Measurements from ENCODE around the gene GDPD2.

GDPD2 gene

GRCh38 chrX:70437921-70438665 is 15.0 kb downstream of the GDPD2 start:
- DNase-seq (ENCODE audit: low spot score), result no peak
- TF ChIP-seq CTCF (IDR thresholded peaks at IDR 0.05; ENCODE audit: extremely low read depth, missing control alignments), result no peak

DNA sequence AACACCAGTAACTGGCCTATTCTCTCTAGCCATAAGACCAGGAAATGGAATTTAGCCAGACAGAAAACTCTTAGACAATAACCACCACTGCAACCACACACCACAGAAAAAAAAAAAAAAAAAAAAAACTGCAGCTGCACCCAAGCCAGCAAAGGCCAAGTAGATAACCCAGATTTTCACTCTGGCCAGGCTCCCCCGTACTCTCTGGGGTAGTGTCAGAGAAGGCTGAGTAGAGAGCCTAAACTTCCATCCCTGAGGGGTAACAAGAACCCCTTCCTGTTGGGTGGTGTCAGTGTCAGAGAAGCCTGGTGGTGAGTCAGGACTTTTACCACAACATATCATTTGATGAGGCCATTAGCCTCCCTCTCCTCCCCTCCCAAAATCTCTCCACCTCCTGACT is 15.9 kb downstream of the GDPD2 start:
- no peak for TF ChIP-seq CTCF (IDR thresholded peaks at IDR 0.05; ENCODE audit: extremely low read depth, missing control alignments)
- DNase-seq (ENCODE audit: low spot score), result no peak

- no peak for TF ChIP-seq CTCF (IDR thresholded peaks at IDR 0.05; ENCODE audit: extremely low read depth, missing control alignments)
- no peak for DNase-seq (ENCODE audit: low spot score)
Observed at GRCh38 chrX:70442224-70442623, 19.1 kb downstream of the GDPD2 start.

GRCh38 chrX:70444326-70444945 is 21.3 kb downstream of the GDPD2 start, which contains the start of gene DLG3:
TSS of gene DLG3 (plus strand) at chrX:70444835. CDS start at chrX:70445202, 367 bp downstream.
- TF ChIP-seq CTCF (IDR thresholded peaks at IDR 0.05; ENCODE audit: extremely low read depth, missing control alignments), result no peak
- no peak for DNase-seq (ENCODE audit: low spot score)

- DNase-seq (ENCODE audit: low spot score), result no peak
Observed at GRCh38 chrX:70444946-70445656, 22.0 kb downstream of the GDPD2 start.

GRCh38 chrX:70445951-70446350 is 22.8 kb downstream of the GDPD2 start:
- no peak for DNase-seq (ENCODE audit: low spot score)
- TF ChIP-seq CTCF (IDR thresholded peaks at IDR 0.05; ENCODE audit: extremely low read depth, missing control alignments), result no peak

More at GRCh38 chrX:70444946-70445656, 22.0 kb downstream of the GDPD2 start:
- TF ChIP-seq CTCF (IDR thresholded peaks at IDR 0.05; ENCODE audit: extremely low read depth, missing control alignments), result no peak
